GM23338 (cell line): Measurements from ENCODE around the gene EGFR. TPM values are rescaled to one million over a fixed set of nuclear protein-coding genes. Genes with fewer than 3 reads are reported as not detected.

Experiments used
- ATAC-seq: fragments of 200-7000 bp; cut with Tn5 transposase; 3 replicates; pipeline ENCODE4 v1.9.1; 2020
- DNase-seq: peaks from one replicate; pipeline ENCODE4 v3.0.0-alpha.2; 2015; ENCODE audit warnings: low spot score
- H2AFZ ChIP-seq: fragments of 200-600 bp; sonication (generic); 2 replicates; pipeline ENCODE4 v1.8.0; 2016; ENCODE audit warnings: antibody characterized with exemption, mild to moderate bottlenecking, moderate library complexity
- H3F3A ChIP-seq: fragments of 200-600 bp; sonication (generic); replicated peaks from 2 replicates; pipeline ENCODE4 v1.8.0; 2017; ENCODE audit warnings: antibody characterized with exemption, mixed run types, low read depth
- H3K27ac ChIP-seq: fragments of 200-600 bp; sonication (generic); 2 replicates; pipeline ENCODE4 v1.6.1; 2016; ENCODE audit warnings: low read depth
- H3K27me3 ChIP-seq: fragments of 200-600 bp; sonication (generic); 2 replicates; pipeline ENCODE4 v1.8.0; 2016; ENCODE audit warnings: mild to moderate bottlenecking, mixed run types, moderate library complexity; ENCODE audit not compliant: insufficient read depth
- H3K36me3 ChIP-seq: fragments of 200-600 bp; sonication (generic); 2 replicates; pipeline ENCODE4 v1.8.0; 2016; ENCODE audit warnings: mild to moderate bottlenecking; ENCODE audit not compliant: insufficient read depth
- H3K4me1 ChIP-seq: fragments of 200-600 bp; sonication (generic); 2 replicates; pipeline ENCODE4 v1.8.0; 2016; ENCODE audit warnings: mild to moderate bottlenecking, moderate library complexity; ENCODE audit not compliant: insufficient read depth
- H3K4me2 ChIP-seq: fragments of 200-600 bp; sonication (generic); 2 replicates; pipeline ENCODE4 v1.7.1; 2017; ENCODE audit warnings: mixed run types
- H3K4me3 ChIP-seq: fragments of 200-600 bp; sonication (generic); 2 replicates; pipeline ENCODE4 v1.6.1; 2016; ENCODE audit warnings: mixed run types
- H3K79me2 ChIP-seq: fragments of 200-600 bp; sonication (generic); replicated peaks from 2 replicates; pipeline ENCODE4 v1.8.0; 2017; ENCODE audit warnings: mild to moderate bottlenecking; ENCODE audit not compliant: insufficient read depth
- H3K9me2 ChIP-seq: fragments of 200-600 bp; sonication (generic); 2 replicates; pipeline ENCODE4 v1.8.0; 2017; ENCODE audit not compliant: insufficient read depth
- H4K20me1 ChIP-seq: fragments of 200-600 bp; sonication (generic); replicated peaks from 2 replicates; pipeline ENCODE4 v1.8.0; 2017; ENCODE audit warnings: mild to moderate bottlenecking; ENCODE audit not compliant: insufficient read depth
- H3K27ac Mint-ChIP-seq: 2 replicates; pipeline ENCODE4 v1.8.0; 2020; ENCODE audit warnings: inconsistent platforms, mild to moderate bottlenecking, moderate library complexity, mixed read lengths
- H3K27me3 Mint-ChIP-seq: 3 replicates; pipeline ENCODE4 v1.8.0; 2022; ENCODE audit warnings: low read depth, mild to moderate bottlenecking, moderate library complexity, mixed read lengths, inconsistent platforms; ENCODE audit not compliant: insufficient read depth, poor library complexity
- H3K36me3 Mint-ChIP-seq: 3 replicates; pipeline ENCODE4 v1.8.0; 2021; ENCODE audit warnings: low read depth, mild to moderate bottlenecking, inconsistent platforms, moderate library complexity, mixed read lengths
- H3K4me1 Mint-ChIP-seq: 3 replicates; pipeline ENCODE4 v1.8.0; 2020; ENCODE audit warnings: mild to moderate bottlenecking, inconsistent platforms, mixed read lengths
- H3K4me3 Mint-ChIP-seq: 3 replicates; pipeline ENCODE4 v1.8.0; 2021; ENCODE audit warnings: moderate library complexity, mild to moderate bottlenecking, inconsistent platforms, mixed read lengths
- H3K9me3 Mint-ChIP-seq: 3 replicates; pipeline ENCODE4 v1.8.0; 2020; ENCODE audit warnings: moderate library complexity, mild to moderate bottlenecking, inconsistent platforms, mixed read lengths
- CREB1 ChIP-seq: fragments of 250-450 bp; sonication (Bioruptor Pico); IDR thresholded peaks from 2 replicates; pipeline ENCODE4 v1.5.0; 2020; ENCODE audit warnings: low read depth, mild to moderate bottlenecking, moderate library complexity
- CTCF ChIP-seq, 2 experiments: fragments of 200-600 bp in 1 of 2; sonication (generic) in 1 of 2; conservative IDR thresholded peaks; 2 replicates each; pipeline versions ENCODE4 v1.5.1 to v1.6.1; 2016 to 2017; ENCODE audit warnings: antibody characterized with exemption in 2 of 2, low read depth in 2 of 2, mild to moderate bottlenecking in 2 of 2, moderate library complexity in 1 of 2
- ETS1 ChIP-seq: IDR thresholded peaks from 2 replicates; pipeline ENCODE4 v1.6.1; 2016; ENCODE audit warnings: antibody characterized with exemption
- EZH2phosphoT487 ChIP-seq: fragments of 200-600 bp; sonication (generic); IDR thresholded peaks from one replicate; pipeline ENCODE4 v1.8.1; 2018; ENCODE audit warnings: antibody characterized with exemption; ENCODE audit not compliant: unreplicated experiment
- JUNB ChIP-seq: IDR thresholded peaks from one replicate; pipeline ENCODE4 v1.6.1; 2016; ENCODE audit warnings: antibody characterized with exemption; ENCODE audit not compliant: unreplicated experiment
- NANOG ChIP-seq: IDR thresholded peaks from 2 replicates; pipeline ENCODE4 v1.6.1; 2016; ENCODE audit warnings: antibody characterized with exemption, borderline replicate concordance
- POLR2AphosphoS5 ChIP-seq: IDR thresholded peaks from 2 replicates; pipeline ENCODE4 v1.6.1; 2016; ENCODE audit warnings: antibody characterized with exemption, low read depth
- REST ChIP-seq: IDR thresholded peaks from one replicate; pipeline ENCODE4 v1.6.1; 2018; ENCODE audit warnings: antibody characterized with exemption; ENCODE audit not compliant: unreplicated experiment
- ZNF114 ChIP-seq: fragments of 250-450 bp; sonication (Bioruptor Pico); IDR thresholded peaks from 2 replicates; pipeline ENCODE4 v1.5.0; 2020; ENCODE audit warnings: mild to moderate bottlenecking, moderate library complexity
- ZNF331 ChIP-seq: fragments of 250-450 bp; sonication (Bioruptor Pico); IDR thresholded peaks from 2 replicates; pipeline ENCODE4 v1.5.0; 2020; ENCODE audit warnings: low read depth, mild to moderate bottlenecking, moderate library complexity
- polyA plus RNA-seq: library from polyadenylated mRNA; unstranded; fragments of >200 nt; fragmentation: Nextera tagmentation; extraction: Ambion mirVana; gene quantifications from 2 replicates; pipeline ENCODE4 v1.2.1, GENCODE V29; 2016
- total RNA-seq: library from RNA; depleted of rRNA; stranded (reverse); fragments of >200 nt; shearing (Covaris generic); gene quantifications from 2 replicates; pipeline ENCODE4 v1.2.3, GENCODE V29; 2014

The EGFR gene
- total and polyA plus RNA-seq, 2 experiments from 2014 or later, result 1.5 to 4.5 TPM

- ATAC-seq, result no peak
- no peak for TF ChIP-seq CTCF (conservative IDR thresholded peaks at IDR 0.05; ENCODE audit: low read depth in 2 of 2)
- no peak for TF ChIP-seq POLR2AphosphoS5
- TF ChIP-seq JUNB, result no peak
- no peak for TF ChIP-seq ETS1
- no peak for TF ChIP-seq EZH2phosphoT487
- TF ChIP-seq CREB1 (CRISPR knock-in tag), result no peak
- no peaks in the 10 kb centered on the region for H3F3A ChIP-seq
- no peaks in the 10 kb centered on the region for H3K36me3 ChIP-seq
- H3K4me2 ChIP-seq, result no peak overlapping the region
- Mint-ChIP-seq H3K4me3 (no peak overlapping the region), H3K4me1 (peaks cover 8% of the 10 kb centered on the region; the same call in 2 of the 3 replicates), H3K9me3 (peaks cover 2% of the 10 kb centered on the region; the same call in 1 of the 3 replicates), H3K36me3 (0 out of 3 replicates have a peak, but pooled peaks cover 6% of the 10 kb centered on the region), H3K27me3 (peaks cover 3% of the 10 kb centered on the region), H3K27ac (no peak overlapping the region)
- no peaks in the 10 kb centered on the region for H3K4me1 ChIP-seq
- no peak for DNase-seq
- no peak overlapping the region for H3K27ac ChIP-seq
- no peak overlapping the region for H2AFZ ChIP-seq
- H3K79me2 ChIP-seq, result no peaks in the 10 kb centered on the region
- H3K9me2 ChIP-seq, result no peaks in the 10 kb centered on the region
- no peak overlapping the region for H3K4me3 ChIP-seq
- no peaks in the 10 kb centered on the region for H4K20me1 ChIP-seq
- H3K27me3 ChIP-seq, result no peaks in the 10 kb centered on the region
These were observed 143.7 kb downstream of the EGFR start for GRCh38 chr7:55162476-55162875.

- 0 out of 3 replicates have a peak, but pooled peaks cover 6% of the 10 kb centered on the region for H3K36me3 Mint-ChIP-seq
- Histone ChIP-seq H4K20me1 (no peaks in the 10 kb centered on the region), H3K4me3 (no peak overlapping the region), H3K27me3 (no peaks in the 10 kb centered on the region), H3K79me2 (no peaks in the 10 kb centered on the region), H3K4me2 (no peak overlapping the region), H2AFZ (no peak overlapping the region), H3K27ac (no peak overlapping the region), H3K9me2 (no peaks in the 10 kb centered on the region), H3F3A (no peaks in the 10 kb centered on the region), H3K4me1 (no peaks in the 10 kb centered on the region), H3K36me3 (no peaks in the 10 kb centered on the region)
- H3K4me3 Mint-ChIP-seq, result no peak overlapping the region
- peaks cover 2% of the 10 kb centered on the region; the same call in 1 of the 3 replicates for H3K9me3 Mint-ChIP-seq
- no peak for DNase-seq
- ATAC-seq, result no peak
- peaks cover 3% of the 10 kb centered on the region for H3K27me3 Mint-ChIP-seq
- H3K4me1 Mint-ChIP-seq, result peaks cover 5% of the 10 kb centered on the region; the same call in 1 of the 3 replicates
- no peak overlapping the region for H3K27ac Mint-ChIP-seq
- TF ChIP-seq REST (no peak), ZNF331 (CRISPR knock-in tag) (no peak), CREB1 (CRISPR knock-in tag) (no peak), ZNF114 (CRISPR knock-in tag) (no peak), CTCF (conservative IDR thresholded peaks at IDR 0.05; ENCODE audit: low read depth in 2 of 2) (no peak), ETS1 (no peak), NANOG (no peak), JUNB (no peak)
These were observed 144.9 kb downstream of the EGFR start for GRCh38 chr7:55163733-55164132.
